CD4-positive, alpha-beta T cell treated with Interleukin-15 for 4 hours (primary cell): ENCODE data around the gene EML4.
A peak's percentile ranks its signal among the peaks of the same experiment; 100 is the strongest.

Experiments
- DNase-seq: peaks from one replicate; pipeline ENCODE4 v3.0.0-alpha.2; 2020; ENCODE audit warnings: low spot score

Gene EML4

DNA sequence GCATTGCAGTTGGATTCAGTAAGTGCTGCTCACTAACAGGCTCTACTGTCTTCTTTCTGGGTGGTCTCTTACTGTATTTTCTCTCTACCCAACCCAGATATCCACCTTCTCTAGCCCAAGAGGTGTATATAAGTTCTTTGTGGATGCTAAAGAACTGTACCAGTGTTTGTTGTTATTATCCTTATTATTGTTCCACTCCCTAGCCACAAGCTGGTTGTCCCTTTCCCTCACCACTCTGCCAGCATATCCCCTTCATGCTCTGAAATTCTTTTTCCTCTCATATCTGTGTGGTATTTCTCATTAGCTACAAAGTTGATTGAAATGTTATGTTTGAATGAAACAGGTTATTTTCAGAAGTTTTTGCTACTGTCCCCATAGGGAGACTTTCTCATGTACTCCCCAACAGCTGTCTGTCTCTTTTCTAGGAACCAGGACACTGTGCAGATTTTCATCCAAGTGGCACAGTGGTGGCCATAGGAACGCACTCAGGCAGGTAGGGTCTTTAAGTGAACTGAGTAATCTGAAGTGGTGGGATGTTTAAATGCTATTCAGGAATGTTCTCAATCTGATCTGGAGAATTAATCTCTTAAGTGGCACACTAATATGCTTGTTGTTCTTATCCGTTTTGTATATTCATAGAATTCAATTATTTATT is 135.0 kb downstream of the EML4 start:
- DNase-seq, result no peak

GRCh38 chr2:42307180-42307579 is 138.0 kb downstream of the EML4 start:
- DNase-seq, result no peak

DNA sequence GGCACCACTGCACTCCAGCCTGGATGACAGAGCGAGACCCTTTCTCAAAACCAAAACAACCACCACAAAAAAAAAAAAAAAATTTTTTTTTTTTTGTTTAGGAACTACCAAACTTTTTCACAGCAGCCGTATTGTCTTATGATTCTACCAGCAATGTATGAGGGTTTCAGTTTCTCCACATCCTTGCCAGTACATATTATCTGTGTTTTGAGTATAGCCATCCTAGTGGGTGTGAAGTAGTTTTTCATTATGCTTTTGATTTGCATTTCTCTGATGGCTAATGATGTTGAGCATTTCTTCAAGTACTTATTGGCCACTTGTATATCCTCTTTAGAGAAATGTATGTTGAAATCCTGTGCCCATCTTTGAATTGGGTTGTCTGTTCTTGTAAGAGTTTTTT is 140.2 kb downstream of the EML4 start:
- no peak for DNase-seq

- no peak for DNase-seq
Measured at GRCh38 chr2:42310007-42310515, 140.9 kb downstream of the EML4 start.

GRCh38 chr2:42312106-42312505 is 143.0 kb downstream of the EML4 start:
- DNase-seq, result no peak

GRCh38 chr2:42314892-42315468 is 145.8 kb downstream of the EML4 start:
- DNase-seq, result no peak

DNA sequence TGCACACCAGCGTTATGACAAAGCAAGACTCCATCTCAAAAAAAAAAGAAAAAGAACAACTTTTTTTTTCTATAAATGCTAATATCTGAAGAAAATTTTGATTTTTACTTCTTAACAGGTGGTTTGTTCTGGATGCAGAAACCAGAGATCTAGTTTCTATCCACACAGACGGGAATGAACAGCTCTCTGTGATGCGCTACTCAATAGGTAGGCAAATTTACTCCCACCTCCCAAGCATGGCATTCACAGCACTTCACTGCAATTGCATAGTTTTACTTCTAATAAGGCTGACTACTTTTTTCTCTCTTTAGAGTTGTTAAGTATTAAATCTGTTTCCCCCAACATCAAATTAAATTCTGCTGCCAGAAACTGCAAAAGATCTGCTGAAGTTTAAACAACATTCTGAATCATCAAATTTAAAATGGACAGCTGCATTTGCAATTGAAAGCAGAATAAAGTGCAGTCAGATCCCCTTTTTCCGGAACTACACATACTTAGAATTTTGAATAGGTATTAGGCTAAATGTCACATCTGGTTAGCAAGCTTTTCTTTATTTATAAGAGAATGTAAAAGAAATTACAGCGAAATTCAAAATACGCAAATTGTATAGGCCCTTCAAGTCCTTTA is 146.8 kb downstream of the EML4 start:
- DNase-seq, result no peak

DNA sequence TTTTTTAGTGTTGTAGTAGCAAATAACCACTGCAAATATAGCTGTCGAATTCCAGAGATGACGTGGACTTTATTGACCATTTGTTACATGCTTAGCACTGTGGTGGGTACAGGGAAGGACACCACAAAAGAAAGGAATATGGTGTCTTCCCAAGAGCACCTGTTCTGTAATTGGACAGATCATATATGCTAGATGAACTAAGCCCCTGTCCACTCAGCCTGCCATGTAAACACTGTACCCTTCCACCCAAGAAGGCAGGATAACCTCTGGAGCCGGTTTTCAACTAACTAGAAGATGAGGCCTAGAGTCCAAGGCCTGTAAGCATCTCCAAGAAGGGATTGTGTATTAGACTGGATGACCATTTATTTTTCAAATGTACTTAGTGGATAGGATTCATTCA is 147.8 kb downstream of the EML4 start:
- DNase-seq, result no peak

GRCh38 chr2:42317486-42317885 is 148.3 kb downstream of the EML4 start:
- peak; percentile 2 for DNase-seq

DNA sequence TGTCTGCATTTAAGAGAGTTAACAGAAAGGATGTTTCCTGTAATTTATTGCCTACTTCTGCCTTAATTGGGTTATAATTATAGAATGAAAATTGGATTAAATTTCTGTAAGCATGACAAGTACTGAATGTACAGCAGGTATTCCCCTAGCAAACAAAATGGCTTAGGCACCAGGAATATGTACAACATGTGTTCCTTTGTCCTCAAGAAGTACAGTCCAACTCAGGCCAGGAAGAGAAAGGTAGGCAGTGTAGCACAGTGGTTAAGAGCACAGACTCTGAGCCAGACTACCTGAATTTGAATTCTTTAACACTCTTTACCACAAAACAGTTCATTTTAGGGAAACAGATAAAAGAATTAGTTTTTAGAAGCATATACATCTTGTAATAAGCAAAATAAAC is 148.8 kb downstream of the EML4 start:
- DNase-seq, result no peak

GRCh38 chr2:42319265-42319664 is 150.1 kb downstream of the EML4 start:
- DNase-seq, result no peak

- peak; percentile 9 for DNase-seq
Measured at GRCh38 chr2:42321452-42322064, 152.4 kb downstream of the EML4 start.

- DNase-seq, result no peak
Measured at GRCh38 chr2:42324244-42324643, 155.1 kb downstream of the EML4 start.

GRCh38 chr2:42324949-42325348 is 155.8 kb downstream of the EML4 start:
- DNase-seq, result no peak

DNA sequence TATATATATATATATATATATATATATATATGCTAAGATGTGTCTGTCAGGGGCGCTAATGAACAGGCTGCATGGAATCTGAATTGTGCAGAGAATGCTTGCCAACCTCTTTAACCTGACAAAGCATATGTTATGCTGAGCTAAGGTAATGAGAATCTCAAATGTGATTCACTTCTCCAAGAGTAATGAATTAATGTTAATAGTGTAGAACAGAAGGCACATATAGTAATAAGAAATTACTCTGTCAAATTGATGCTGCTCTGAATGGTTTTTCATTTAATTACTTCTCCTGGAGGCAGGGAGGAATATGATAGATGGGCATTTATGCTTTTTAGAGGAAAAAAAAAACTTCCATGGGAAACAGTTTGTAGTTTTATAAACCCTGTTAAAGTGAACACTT is 156.5 kb downstream of the EML4 start:
- DNase-seq, result no peak

GRCh38 chr2:42327125-42327524 is 158.0 kb downstream of the EML4 start:
- no peak for DNase-seq

DNA sequence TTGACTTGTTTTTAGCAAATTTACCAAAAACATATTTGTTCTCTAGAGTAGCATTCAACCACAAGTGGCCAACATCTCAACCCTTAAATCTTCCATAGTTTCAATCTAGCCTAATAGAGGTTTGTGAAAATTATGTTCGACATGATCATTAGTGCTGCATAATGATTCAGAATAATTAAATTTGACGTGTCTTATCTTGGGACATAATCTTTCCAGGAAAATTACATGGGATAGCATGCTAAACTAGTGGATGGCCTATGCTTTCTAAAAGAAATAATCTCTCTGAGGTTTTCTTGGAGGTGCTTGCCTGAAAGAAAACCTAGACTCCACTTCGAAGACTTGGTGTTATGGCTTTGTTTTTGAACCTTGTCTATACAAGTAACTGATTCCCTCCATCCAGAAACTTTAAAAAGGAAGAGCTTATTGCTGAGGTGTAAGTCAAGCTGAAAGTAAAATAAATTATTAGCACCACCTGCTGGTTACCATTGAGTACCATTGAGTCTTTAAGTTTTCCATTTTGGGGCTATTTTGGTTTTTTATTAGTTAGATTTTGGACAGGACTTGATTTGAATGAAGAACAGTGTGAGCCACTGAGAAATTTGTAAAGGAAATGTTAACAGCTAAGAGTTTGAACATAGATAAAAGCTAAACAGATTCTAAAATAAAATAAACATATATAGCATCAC is 159.1 kb downstream of the EML4 start:
- DNase-seq, result peak; percentile 31

DNA sequence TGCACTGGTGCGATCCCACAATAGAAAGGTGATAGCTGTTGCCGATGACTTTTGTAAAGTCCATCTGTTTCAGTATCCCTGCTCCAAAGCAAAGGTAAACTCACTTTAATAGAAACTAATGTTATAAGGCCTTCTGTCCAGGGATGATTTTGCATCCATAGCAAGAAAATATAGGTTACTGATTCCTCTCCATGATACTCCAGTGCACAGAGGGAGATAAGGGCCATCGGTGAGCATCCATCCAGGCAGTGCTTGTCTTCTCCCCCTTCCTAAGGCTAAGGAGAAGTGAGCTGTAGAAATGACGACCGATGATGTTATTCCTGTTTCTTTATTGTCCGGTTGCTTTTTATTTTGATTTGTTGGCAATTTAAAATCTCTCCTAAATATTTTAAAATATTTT is 159.8 kb downstream of the EML4 start:
- no peak for DNase-seq

- no peak for DNase-seq
Measured at GRCh38 chr2:42329736-42330135, 160.6 kb downstream of the EML4 start.

DNA sequence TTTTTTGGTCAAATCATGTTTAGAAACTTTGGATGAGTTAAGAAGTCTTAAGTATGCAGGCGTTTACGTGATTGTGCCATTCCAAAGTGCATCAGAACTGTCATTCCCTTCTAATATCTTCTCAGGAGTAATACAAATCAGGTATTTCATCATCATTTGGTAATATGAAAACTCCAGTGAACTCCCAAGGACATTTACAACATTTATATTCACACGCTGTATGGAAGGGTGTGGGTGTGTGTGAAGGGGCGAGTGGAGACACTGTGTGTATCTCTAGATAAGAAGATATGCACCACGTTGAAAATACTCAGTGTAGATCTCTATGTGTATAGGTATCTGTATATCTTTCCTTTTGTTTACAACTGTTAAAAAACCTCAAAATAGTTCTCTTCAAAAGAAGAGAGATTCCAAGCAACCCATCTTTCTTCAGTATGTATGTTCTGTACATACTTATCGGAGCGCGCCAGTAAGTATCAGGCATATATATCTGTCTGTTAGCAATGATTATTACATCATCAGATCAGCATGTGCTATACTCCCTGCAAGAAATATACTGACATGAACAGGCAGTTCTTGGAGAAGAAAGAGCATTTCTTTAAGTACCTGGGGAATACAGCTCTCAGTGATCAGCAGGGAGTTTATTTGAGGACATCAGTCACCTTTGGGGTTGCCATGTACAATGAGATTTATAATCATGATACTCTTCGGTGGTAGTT is 162.6 kb downstream of the EML4 start:
- DNase-seq, result no peak

GRCh38 chr2:42332575-42332974 is 163.4 kb downstream of the EML4 start:
- no peak for DNase-seq

DNA sequence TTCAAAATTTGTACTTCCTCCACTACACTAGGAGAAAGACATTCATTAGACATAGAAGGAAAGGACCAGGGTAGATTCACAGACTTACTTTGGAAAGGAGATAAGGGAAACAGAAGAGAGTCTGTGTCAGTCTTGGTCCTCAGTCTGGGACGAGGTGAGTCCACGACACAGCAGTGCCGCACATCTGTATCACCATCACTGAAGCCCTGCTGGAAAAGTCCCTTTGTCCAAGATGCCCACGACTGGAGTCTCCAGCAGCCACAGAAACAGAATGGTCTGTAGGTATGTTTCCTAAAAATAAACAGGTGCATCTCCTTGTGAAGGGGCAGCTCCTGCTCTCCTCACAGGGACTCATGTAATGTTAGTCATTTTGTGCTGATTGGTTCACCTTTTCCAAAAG is 164.4 kb downstream of the EML4 start:
- DNase-seq, result no peak
